ENCODE data around the gene CAB39. TPM values are rescaled to one million over a fixed set of nuclear protein-coding genes. Genes with fewer than 3 reads are reported as not detected.
A peak's percentile ranks its signal among the peaks of the same experiment; 100 is the strongest.

Gene CAB39
- total and polyA plus RNA-seq, 2 donors (not counting 1 experiment from before 2014, with no cell fraction given): 51.1 to 72.3 TPM

GRCh38 chr2:230669386-230669950, 43.2 kb upstream of the CAB39 start:
- Histone ChIP-seq H3K4me3 (replicated peaks in 1 of 4; ENCODE audit: control extremely low read depth in 1 of 4, insufficient read depth in 1 of 4, low read depth in 3 of 4, low read length in 4 of 4) (no peak overlapping the region), H3K79me2 (ENCODE audit: control insufficient read depth, insufficient read depth, low read length) (no peaks in the 10 kb centered on the region), H3K27me3 (ENCODE audit: control insufficient read depth, insufficient read depth, low read length) (no peaks in the 10 kb centered on the region), H3K9me3 (ENCODE audit: control insufficient read depth, insufficient read depth, low read depth, low read length) (no peaks in the 10 kb centered on the region), H3K27ac (ENCODE audit: insufficient read depth, low read length) (no peak overlapping the region), H2AFZ (ENCODE audit: low read length) (no peak overlapping the region), H3K4me2 (ENCODE audit: extremely low read depth, insufficient read depth, low read length) (no peak overlapping the region), H3K9ac (ENCODE audit: insufficient read depth, low read length) (no peak overlapping the region), H4K20me1 (ENCODE audit: control insufficient read depth, extremely low read depth, insufficient read depth, low read length) (no peaks in the 10 kb centered on the region), H3K36me3 (ENCODE audit: control insufficient read depth, insufficient read depth, low read length) (no peaks in the 10 kb centered on the region), H3K4me1 (ENCODE audit: control insufficient read depth, extremely low read depth, insufficient read depth, low read length) (peaks cover 6% of the 10 kb centered on the region)
- DNase-seq (ENCODE audit: low read depth in 2 of 2): peak in 1 of 2 donors; percentile 44
- TF ChIP-seq EZH2 (IDR thresholded peaks at IDR 0.05; ENCODE audit: low read length, missing control alignments) (no peak), CTCF (conservative IDR thresholded peaks at IDR 0.05 in 1 of 2, IDR thresholded peaks at IDR 0.05 in 1 of 2; ENCODE audit: low read depth in 1 of 2, low read length in 2 of 2) (no peak)

GRCh38 chr2:230671117-230671516, 41.5 kb upstream of the CAB39 start:
- H3K4me3 ChIP-seq (replicated peaks in 1 of 4; ENCODE audit: control extremely low read depth in 1 of 4, insufficient read depth in 1 of 4, low read depth in 3 of 4, low read length in 4 of 4): no peak overlapping the region
- H3K36me3 ChIP-seq (ENCODE audit: control insufficient read depth, insufficient read depth, low read length): no peaks in the 10 kb centered on the region
- H3K27ac ChIP-seq (ENCODE audit: insufficient read depth, low read length): no peak overlapping the region
- peaks cover 6% of the 10 kb centered on the region for H3K4me1 ChIP-seq (ENCODE audit: control insufficient read depth, extremely low read depth, insufficient read depth, low read length)
- H3K79me2 ChIP-seq (ENCODE audit: control insufficient read depth, insufficient read depth, low read length): no peaks in the 10 kb centered on the region
- peak; percentile 63 to 93 for DNase-seq (ENCODE audit: low read depth in 2 of 2)
- H3K27me3 ChIP-seq (ENCODE audit: control insufficient read depth, insufficient read depth, low read length): no peaks in the 10 kb centered on the region
- no peak overlapping the region for H3K9ac ChIP-seq (ENCODE audit: insufficient read depth, low read length)
- no peaks in the 10 kb centered on the region for H3K9me3 ChIP-seq (ENCODE audit: control insufficient read depth, insufficient read depth, low read depth, low read length)
- H2AFZ ChIP-seq (ENCODE audit: low read length): no peak overlapping the region
- no peaks in the 10 kb centered on the region for H4K20me1 ChIP-seq (ENCODE audit: control insufficient read depth, extremely low read depth, insufficient read depth, low read length)
- TF ChIP-seq EZH2 (IDR thresholded peaks at IDR 0.05; ENCODE audit: low read length, missing control alignments) (no peak), CTCF (conservative IDR thresholded peaks at IDR 0.05 in 1 of 2, IDR thresholded peaks at IDR 0.05 in 1 of 2; ENCODE audit: low read depth in 1 of 2, low read length in 2 of 2) (no peak)
- no peak overlapping the region for H3K4me2 ChIP-seq (ENCODE audit: extremely low read depth, insufficient read depth, low read length)

- Histone ChIP-seq H3K4me2 (ENCODE audit: extremely low read depth, insufficient read depth, low read length) (no peak overlapping the region), H3K27me3 (ENCODE audit: control insufficient read depth, insufficient read depth, low read length) (no peaks in the 10 kb centered on the region), H3K9me3 (ENCODE audit: control insufficient read depth, insufficient read depth, low read depth, low read length) (no peaks in the 10 kb centered on the region), H3K4me3 (replicated peaks in 1 of 4; ENCODE audit: control extremely low read depth in 1 of 4, insufficient read depth in 1 of 4, low read depth in 3 of 4, low read length in 4 of 4) (no peak overlapping the region), H3K27ac (ENCODE audit: insufficient read depth, low read length) (no peak overlapping the region), H4K20me1 (ENCODE audit: control insufficient read depth, extremely low read depth, insufficient read depth, low read length) (no peaks in the 10 kb centered on the region), H3K4me1 (ENCODE audit: control insufficient read depth, extremely low read depth, insufficient read depth, low read length) (no peaks in the 10 kb centered on the region), H2AFZ (ENCODE audit: low read length) (no peak overlapping the region), H3K36me3 (ENCODE audit: control insufficient read depth, insufficient read depth, low read length) (no peaks in the 10 kb centered on the region), H3K9ac (ENCODE audit: insufficient read depth, low read length) (no peak overlapping the region), H3K79me2 (ENCODE audit: control insufficient read depth, insufficient read depth, low read length) (no peaks in the 10 kb centered on the region)
- no peak for DNase-seq (ENCODE audit: low read depth in 2 of 2)
- TF ChIP-seq EZH2 (IDR thresholded peaks at IDR 0.05; ENCODE audit: low read length, missing control alignments) (no peak), CTCF (conservative IDR thresholded peaks at IDR 0.05 in 1 of 2, IDR thresholded peaks at IDR 0.05 in 1 of 2; ENCODE audit: low read depth in 1 of 2, low read length in 2 of 2) (no peak)
These were observed 39.8 kb upstream of the CAB39 start for GRCh38 chr2:230672836-230673235.

Data from fibroblast of lung (primary cell).